ENCODE data around the gene MUSTN1. TPM values are rescaled to one million over a fixed set of nuclear protein-coding genes. Genes with fewer than 3 reads are reported as not detected.

The MUSTN1 gene
- 0.86 TPM in 1 of 2 replicates, not detected in the other for polyA plus RNA-seq (2014; cell fraction: cytosol; rRNA removed)
- polyA plus RNA-seq (2014; cell fraction: nucleus; rRNA removed) = 2.9 and 4.1 TPM in 2 replicates

DNA sequence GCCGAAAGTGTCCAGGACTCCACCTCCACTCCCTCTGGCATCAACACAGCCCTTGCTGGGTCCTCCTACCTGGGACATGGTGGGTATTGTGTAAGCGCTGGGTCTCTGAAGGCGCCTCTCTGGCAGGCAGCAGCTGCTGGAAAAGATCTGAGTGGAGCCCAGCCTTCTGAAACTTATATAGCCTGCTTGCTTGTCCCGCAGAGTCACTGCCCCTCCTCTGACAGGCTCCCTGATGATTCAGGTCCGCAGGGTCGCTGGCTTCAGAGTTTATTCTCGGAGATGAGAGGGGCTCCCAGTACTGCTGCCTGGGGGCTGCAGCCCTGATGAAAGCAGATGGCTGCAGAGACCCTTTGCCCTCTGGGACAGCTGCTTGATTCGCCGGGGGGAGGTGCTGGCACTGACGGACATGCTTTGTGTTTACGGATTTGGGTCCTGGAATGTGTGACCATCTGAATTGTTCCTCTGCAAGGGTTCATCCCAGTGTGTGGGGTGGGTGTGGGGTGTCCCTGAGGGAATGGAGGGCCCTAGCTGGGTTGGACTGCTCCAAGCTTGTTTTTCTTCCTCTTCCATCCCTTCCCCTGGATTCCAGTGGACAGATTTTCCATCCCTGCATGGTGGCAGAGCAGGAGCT, at the start of gene MUSTN1:
Gene MUSTN1 (minus strand): TSS at position 149 of the 631 bp plus-strand sequence. CDS start 71 bp downstream, at position 78.
- no peak for DNase-seq (ENCODE audit: low spot score)

DNA sequence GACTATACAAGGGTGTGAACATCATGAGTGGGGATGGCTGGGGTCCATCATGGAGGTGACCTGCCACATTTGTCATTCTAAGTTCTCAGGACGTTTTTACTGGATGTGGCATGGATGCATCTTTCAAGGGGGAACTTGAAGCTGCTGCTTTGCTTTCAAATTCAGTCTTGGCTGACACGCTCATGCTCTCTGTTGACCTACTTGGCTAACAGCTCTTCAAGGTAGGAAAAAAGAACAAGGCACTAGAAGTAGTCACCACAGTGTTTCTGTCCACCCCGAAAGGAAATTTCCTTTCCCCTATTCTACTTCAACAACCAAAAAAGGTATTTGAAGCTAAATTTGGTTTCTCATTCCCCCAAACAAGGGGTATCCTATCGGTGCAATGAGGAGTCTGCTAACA, 47.6 kb upstream of the MUSTN1 start:
- DNase-seq (ENCODE audit: low spot score) = no peak

DNA sequence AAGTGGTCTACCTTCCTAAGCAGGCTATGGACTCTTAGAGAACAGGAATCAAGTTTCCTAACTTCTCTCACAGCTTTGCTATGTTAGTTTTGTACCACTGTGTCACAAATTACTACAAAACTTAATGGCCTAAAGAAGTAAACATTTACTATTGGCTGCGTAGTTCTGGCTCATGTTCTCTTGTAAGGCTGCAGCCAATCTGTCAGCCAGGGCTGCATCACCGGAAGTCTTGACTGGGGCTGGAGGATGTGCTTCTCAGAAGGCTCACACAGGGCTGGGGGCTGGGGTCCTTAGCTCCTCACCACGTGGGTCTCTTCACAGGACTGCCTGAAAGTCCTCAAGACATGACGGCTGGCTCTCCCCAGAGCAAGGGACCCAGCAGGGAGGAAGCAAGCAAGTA, 47.1 kb upstream of the MUSTN1 start:
- DNase-seq (ENCODE audit: low spot score) = no peak

DNA sequence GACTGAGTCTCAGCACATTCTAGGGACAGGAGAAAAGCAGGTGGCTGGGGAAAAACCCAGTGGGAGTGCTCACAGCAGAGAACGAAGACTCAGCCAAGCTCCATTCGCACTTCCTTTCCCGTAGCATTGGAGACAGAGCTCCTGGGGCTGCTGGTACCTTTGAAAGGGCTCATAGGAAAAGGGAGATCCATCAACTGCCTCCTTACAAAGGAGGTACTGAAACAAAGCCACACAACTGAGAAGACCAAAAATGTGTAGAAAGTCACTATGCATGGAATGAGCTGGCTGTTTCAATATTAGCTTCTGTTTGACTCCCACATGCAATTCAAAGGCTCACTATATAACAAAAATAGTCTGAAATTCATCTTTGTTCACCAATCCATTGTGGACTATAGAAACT, 45.7 kb upstream of the MUSTN1 start:
- no peak for DNase-seq (ENCODE audit: low spot score)

DNA sequence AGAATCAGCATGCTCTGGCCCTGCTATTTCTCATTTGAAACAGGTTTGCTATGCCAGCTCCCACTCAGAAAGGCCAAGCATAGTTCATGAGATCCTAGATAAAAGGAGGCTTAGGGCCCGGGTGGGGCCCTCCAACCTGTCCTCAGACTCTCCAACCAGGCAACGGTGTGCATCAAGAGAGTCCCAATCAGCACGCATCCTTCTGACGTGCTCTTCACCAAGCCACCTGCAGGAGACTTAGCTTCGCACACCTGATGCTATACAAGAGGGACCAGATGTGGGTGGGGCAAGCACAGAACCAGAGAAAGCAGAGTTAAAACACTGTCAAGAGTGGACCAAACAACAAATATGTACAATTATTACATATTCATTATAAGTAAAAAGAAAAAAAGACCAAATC, 45.2 kb upstream of the MUSTN1 start:
- DNase-seq (ENCODE audit: low spot score) = no peak

DNA sequence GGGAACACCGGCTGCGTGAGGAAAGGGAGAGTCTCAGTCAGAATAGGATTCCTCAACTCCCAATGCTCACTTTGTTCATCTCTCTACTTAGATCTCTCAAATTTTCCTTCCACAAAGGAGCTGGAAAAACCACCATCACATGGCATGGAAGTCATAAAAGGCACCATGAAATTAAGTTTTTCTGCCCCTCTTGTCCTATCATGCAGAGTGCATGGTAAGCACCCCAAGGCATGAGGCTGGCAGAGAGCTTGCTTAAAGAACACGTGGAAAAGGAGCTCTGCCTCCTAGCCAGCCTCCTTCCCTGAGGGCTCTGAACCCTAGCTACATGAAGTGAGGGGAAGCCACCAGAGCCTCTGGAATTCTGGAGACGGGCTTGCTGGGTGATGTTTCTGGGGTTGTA, 44.8 kb upstream of the MUSTN1 start:
- DNase-seq (ENCODE audit: low spot score) = no peak

DNA sequence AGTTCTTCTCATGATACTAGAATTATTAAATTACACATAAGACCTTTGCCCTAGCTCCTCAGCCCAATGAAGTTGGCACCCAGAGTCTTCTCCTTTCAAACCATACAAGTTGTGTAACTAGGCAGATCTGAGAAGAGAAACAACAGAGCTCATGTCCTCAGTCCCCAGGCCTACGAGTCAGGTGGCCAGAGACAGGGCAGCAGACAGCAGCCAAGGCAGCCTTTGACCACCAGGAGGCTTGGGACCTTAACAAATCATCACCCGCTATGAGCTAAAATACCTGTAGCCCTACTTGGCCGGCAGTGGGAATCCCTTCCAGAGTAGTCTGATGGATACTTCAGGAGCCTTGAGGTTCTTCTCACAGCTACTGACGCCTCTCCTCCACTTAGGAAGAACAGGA, 44.3 kb upstream of the MUSTN1 start:
- DNase-seq (ENCODE audit: low spot score) = no peak

DNA sequence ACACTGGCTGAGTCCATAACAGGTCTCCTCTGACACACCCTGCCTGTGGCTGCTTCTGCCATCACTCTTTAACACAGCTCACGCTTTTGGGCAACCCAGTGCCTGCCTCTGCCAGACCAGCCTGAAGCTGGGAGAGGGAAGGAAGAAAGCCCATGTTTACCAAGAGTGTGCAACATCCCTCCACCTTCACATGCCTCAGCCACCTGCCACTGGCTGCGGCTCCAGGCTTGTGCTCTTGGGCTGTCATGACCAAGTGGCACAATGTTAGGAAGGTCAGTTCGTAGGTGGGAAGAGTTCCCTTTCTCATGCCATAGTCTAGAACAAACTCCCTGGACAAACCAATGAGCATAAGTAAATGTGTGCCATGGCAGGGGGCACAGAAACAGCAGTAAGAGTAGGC, 42.3 kb upstream of the MUSTN1 start:
- no peak for DNase-seq (ENCODE audit: low spot score)

DNA sequence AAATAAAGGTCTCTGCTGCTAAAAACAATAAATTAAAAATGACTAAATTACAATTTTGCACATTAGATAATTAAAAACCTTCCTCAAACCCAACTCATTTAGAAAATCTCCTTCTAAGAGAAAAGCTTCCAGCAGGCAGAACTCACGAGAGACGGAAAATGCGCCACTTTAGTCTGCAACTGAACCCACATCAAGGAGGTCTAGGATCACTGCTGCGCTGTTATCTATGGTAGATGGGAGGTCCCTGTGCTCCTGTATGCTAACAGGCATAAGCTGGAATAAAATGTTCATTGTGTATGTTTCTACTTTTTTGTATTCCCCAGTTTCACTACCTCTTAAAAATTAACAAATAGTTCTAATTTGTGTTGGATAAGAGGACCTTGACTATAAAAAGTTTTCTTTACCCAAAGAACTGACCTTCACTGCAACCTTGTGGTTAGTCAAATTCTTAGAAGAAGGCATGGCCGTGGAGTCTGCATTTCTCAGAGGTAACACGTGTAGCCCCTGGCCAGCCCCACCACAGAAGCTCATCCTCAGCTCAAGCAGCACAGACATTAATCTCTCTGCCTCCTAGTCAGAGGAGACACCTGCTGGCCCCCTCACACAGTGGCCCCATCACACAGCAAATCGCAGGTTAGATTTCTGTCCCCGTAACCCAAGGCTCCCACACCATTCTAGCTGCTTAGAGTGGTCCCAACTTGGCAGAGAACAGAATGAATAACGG, 40.2 kb upstream of the MUSTN1 start:
- no peak for DNase-seq (ENCODE audit: low spot score)

DNA sequence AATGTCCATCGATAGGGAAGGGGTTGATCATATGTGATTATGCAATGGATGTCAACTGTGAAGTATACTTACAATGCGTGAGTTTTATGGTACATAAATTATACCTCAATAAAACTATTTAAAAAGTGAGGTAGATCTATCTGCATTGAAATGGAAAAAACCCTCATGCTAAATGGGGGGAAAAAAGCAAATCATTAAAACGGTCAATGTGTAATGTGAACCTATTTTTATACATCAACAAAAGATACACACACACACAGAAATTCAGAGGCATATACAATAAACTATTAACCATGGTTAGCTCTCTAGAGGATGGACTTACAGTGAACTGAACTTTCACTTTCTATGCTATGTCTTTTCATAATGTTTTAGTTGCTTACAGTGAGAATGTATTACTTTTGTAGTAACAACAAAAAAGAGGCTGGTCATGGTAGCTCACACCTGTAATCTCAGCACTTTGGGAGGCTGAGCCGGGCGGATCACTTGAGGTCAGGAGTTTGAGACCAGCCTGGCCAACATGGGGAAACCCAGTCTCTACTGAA, 39.4 kb upstream of the MUSTN1 start:
- DNase-seq (ENCODE audit: low spot score) = no peak

DNA sequence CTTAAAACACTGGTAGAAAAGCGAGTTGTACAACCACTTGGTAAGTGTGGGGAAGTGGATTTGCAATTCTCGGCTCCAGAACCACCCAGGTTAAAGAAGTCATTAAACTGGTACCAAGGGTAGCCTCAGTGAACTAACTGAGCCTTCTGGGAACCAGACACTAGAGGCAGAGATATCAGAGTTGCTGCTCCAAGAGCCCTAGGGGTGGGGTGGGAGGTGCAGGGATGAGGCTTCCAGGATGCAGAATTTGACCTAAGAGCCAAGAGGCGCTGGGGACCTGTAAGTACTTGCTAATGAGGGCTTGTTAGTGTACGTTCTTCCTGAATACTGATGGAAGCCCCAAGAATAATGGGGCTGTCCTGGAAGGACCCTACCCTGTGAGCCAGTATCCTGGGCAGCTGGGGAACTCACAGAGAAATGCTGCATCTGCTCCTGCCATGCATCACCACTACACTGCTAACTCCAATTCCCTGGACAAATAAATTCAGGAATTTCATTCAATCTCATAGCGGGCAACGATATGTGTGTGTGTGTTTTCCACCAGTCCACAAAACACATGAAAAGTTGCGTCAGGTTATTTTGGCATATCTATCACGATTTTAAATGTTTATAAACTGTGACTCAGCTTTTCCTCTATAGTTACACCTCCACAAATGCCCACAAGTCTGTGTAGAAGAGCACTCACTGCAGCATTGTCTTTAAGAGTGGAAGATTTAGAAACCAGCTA, 38.8 kb upstream of the MUSTN1 start:
- no peak for DNase-seq (ENCODE audit: low spot score)

DNA sequence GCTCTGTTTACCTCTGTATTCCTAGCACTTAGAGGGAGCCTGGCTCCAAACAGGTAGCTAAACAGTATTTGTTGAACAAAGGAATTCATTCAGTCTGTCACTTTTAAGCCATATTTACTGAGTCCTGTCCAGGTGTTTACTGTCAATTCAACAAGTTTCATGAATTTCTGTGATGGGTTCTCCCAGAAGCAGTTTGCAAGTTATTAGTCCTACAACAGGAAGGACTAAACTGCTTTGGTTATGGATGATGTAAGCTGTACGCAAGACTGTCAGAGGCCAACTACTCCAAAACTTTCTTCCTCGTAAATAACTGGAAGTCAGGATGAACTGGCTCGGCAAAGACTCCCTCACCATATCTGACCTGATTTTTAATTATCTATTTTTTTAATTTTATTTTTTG, 37.4 kb upstream of the MUSTN1 start:
- no peak for DNase-seq (ENCODE audit: low spot score)

DNA sequence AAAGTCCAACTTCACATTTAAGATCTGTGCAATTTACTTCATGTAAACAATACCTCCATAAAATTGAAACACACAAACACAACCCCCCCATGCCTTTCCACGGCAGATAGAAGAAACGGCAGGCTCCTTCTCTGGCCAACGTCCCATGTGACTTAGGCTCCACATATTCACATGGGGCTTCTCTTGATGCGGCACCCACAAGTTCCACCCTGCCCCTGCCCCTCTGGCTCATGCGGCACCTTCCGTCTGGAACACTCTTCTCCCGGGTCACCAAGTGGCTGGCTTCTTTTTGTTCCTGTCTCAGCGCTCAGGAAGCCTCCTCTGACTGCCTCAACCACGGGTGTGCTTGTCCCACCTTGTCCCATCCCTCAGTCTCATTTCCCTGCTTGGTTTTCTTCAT, 36.9 kb upstream of the MUSTN1 start:
- DNase-seq (ENCODE audit: low spot score) = no peak

DNA sequence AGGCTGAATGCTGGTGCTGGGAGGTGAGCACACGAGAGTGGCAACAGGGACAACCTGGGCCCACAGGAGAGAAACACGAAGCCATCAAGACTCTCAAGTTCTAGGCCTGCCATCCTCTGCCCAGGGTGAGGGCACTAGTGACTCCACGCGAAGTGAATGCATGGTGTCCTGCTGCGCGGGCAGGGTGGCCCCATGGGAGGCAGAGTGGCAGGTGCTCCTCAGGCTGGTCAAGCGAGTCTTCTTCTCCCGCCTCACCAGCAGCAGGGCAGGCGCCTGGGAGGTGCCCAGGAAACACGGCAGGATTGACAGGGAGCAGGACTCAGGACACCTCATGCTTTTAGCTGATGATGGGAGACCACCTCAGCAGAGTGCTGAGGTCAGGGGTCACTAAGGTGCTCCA, 35.7 kb upstream of the MUSTN1 start:
- no peak for DNase-seq (ENCODE audit: low spot score)

DNA sequence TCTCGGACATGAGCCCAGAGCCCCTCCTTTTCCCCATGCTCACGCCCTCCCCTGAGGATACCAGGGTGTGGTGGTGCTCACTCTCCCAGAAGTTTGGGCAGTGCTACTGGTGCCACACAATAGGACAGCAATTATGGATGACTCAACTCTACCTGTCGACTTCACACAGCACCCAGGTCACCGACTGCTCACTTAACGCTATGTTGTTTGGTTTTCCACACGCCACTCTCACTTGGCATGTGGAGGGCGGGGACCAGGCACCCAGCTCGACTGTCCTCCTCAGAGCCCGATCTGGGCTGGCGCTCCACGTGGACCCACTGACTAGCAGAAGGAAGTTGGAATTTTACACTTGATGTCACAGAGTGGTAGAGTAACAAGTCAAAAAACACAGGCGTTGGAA, 31.6 kb upstream of the MUSTN1 start:
- no peak for DNase-seq (ENCODE audit: low spot score)

DNA sequence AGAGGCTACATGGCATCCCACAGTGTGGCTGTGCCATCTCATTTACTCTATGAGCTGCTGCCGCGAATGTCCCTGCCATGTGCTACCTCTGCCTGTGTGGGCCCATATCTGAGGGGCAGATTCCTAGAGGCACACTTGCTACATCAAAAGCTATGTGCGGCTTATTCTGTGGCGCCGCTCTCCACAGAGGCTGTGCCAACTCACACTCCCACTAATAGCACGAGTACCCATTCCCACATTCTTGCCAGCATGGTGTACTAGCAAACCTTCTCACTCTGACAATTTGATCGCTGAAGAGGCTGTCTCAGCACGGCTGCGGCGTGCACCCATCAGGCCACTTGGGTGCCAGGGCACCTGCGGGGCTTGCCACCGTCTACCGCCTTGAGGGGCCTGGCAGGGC, 31.2 kb upstream of the MUSTN1 start:
- no peak for DNase-seq (ENCODE audit: low spot score)

DNA sequence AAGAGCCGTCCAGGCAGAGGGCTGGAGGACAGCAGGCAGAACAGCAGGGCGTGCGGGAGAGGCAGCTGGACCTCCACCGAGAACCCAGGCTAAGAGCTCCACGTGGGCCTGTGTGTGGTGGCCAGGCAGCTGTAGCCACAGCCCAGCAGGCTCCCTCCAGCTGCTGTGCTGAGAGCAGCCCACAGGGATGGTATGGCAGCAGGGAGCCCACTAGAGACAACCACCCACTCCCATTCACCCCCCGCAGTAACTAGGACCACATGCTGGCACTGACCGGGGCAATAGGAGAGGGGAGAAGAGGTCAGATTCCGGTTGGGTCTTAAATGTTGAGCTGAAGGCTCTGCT, 25.6 kb upstream of the MUSTN1 start:
- no peak for DNase-seq (ENCODE audit: low spot score)

DNA sequence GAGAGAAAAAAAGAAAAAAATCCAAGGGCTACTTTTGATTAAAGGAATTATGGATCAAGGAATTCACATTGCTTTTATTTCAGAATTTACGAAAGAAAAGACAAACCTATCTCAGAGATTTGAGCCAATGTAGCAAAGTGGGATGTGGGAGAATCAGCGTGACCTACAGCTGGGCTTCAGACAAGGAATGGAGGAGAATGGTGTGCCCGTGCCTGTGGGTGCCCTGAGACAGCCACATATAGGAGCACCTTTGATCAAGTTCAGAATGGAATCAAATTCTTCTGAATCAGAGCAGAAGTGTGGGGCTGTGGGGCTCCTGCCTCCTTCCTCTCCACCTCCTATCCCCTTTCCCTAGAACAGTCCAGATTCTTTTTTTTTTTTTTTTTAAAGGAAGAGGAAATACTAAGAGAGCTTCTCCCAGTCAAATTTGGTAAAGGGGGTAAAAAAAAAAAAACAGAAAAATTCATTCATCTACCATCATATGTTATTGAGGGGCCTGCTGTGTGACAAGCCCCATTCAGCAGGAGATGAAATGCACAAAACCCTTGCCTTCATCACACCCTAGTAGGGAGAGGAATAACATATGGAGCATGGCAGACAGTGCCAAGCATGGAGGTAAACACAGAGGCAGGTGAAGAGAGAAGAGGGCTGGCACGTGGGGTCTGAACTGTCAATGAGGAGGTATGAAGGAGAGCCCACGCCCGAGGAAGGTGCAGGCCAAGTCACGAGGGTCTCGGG, 25.0 kb upstream of the MUSTN1 start:
- no peak for DNase-seq (ENCODE audit: low spot score)

DNA sequence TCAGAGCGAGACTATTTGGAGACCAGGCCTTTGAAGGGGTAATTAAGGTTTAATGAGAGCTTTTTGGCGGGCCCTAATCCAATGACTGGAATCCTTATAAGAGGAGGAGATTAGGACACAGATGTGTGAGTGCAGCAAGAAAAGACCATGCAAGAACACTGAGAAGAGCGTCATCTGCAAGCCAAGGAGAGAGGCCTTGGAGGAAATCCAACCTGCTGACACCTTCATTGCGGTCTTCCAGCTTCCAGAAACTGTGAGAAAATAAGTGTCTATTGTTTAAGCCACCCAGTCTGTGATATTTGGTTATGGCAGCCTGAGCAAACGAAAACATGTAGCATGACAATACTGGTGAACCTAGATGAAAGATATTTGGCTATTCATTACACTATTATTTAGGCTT, 23.0 kb upstream of the MUSTN1 start:
- DNase-seq (ENCODE audit: low spot score) = no peak

DNA sequence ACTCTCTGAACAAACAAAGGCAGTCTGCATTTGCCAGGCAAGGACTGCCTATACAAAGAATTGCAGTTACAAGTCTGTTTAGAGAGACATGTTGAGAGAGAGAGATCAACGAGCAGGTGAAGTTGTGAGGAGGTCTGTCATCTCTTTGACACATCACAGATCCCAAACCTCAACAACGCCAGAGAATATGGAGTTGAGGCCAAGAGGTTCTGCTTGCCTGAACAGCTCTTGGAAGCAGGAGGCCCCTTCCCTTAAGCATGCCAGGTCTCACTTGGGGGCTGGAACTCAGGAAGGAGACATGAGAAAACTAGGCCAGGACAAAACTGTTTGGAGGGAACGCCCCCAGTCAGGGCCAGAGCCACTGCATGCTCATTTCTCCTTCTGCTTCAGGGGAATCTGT, 22.3 kb upstream of the MUSTN1 start:
- peak; percentile 34 for DNase-seq (ENCODE audit: low spot score)

DNA sequence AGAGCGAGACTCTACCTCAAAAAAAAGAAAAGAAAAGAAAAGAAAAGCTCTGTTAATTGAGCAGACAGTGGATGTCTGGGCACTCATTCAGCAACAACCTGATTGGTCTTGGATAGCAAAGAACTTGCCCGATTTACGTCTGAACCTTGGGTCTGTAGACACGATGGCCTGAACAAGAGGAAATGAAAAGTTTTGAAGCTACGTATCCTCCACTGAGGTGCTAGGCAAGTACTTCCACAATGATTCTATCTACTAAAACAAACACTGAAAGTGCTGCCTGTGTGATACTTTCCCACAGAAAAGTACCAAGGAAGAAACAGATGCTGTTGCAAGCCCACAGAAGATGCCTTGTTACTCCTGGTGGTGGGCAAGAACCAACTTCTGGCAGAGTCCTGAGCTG, 21.8 kb upstream of the MUSTN1 start:
- DNase-seq (ENCODE audit: low spot score) = no peak

DNA sequence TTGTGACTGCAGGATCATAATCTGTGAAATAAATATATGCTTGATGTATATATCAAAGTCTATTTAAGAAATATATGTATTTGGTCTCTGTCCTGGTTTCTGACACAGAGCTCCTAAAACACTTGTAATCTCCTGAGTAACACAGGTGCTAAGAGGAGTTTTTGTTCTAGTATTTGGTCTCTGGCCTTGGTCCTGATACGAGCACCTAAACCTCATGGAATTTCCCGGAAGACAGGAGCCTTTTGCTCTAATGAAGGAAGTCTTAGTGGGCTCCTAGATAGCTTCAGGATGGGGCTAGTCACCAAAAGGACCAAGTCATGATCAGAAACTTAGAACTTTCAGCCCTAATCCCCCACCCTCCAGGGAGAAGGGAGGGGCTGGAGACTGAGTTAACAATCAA, 19.2 kb upstream of the MUSTN1 start:
- DNase-seq (ENCODE audit: low spot score) = no peak

Measured in SK-N-DZ (cell line).